GM06990 (cell line): ENCODE measurements around the gene TM9SF1.

Experiments used
- DNase-seq: peaks from one replicate; pipeline ENCODE4 v3.0.0-alpha.2; 2011; ENCODE audit not compliant: insufficient read length; ENCODE audit errors: extremely low read depth
- H3K27me3 ChIP-seq: replicated peaks from 2 replicates; pipeline ENCODE4 v1.6.0; 2011; ENCODE audit warnings: low read length; ENCODE audit not compliant: control insufficient read depth, insufficient read depth
- H3K36me3 ChIP-seq: 2 replicates; pipeline ENCODE4 v1.5.1; 2011; ENCODE audit warnings: low read length; ENCODE audit not compliant: control insufficient read depth, insufficient read depth
- H3K4me3 ChIP-seq: replicated peaks from 2 replicates; pipeline ENCODE4 v1.5.1; 2011; ENCODE audit warnings: low read depth, mild to moderate bottlenecking, control low read depth, low read length
- TF ChIP-seq, protein P1 (sequence below): IDR thresholded peaks from 2 replicates; pipeline ENCODE4 v1.5.1; 2011; ENCODE audit warnings: low read length, control low read depth, mild to moderate bottlenecking, inconsistent platforms; ENCODE audit not compliant: insufficient read depth, poor library complexity, severe bottlenecking

Gene TM9SF1

DNA sequence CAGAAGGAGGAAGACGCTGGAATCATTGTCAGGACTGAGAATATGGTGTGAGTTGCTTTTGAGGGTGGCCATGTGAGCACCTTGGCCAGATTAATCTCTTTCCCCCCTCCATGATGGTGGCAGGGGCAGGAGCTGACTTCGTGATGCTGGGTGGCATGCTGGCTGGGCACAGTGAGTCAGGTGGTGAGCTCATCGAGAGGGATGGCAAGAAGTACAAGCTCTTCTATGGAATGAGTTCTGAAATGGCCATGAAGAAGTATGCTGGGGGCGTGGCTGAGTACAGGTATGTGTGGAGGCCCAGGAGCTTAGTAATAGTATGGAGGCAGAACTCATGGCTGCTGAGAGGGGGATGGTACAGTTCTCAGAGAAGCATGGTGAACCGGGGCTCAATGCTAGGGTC lies 42.9 kb upstream of the TM9SF1 start:
- TF ChIP-seq, protein P1, sequence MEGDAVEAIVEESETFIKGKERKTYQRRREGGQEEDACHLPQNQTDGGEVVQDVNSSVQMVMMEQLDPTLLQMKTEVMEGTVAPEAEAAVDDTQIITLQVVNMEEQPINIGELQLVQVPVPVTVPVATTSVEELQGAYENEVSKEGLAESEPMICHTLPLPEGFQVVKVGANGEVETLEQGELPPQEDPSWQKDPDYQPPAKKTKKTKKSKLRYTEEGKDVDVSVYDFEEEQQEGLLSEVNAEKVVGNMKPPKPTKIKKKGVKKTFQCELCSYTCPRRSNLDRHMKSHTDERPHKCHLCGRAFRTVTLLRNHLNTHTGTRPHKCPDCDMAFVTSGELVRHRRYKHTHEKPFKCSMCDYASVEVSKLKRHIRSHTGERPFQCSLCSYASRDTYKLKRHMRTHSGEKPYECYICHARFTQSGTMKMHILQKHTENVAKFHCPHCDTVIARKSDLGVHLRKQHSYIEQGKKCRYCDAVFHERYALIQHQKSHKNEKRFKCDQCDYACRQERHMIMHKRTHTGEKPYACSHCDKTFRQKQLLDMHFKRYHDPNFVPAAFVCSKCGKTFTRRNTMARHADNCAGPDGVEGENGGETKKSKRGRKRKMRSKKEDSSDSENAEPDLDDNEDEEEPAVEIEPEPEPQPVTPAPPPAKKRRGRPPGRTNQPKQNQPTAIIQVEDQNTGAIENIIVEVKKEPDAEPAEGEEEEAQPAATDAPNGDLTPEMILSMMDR = no peak
- Histone ChIP-seq H3K36me3 (peaks cover 46% of the 10 kb centered on the region), H3K27me3 (no peaks in the 10 kb centered on the region), H3K4me3 (no peak overlapping the region)
- no peak for DNase-seq

DNA sequence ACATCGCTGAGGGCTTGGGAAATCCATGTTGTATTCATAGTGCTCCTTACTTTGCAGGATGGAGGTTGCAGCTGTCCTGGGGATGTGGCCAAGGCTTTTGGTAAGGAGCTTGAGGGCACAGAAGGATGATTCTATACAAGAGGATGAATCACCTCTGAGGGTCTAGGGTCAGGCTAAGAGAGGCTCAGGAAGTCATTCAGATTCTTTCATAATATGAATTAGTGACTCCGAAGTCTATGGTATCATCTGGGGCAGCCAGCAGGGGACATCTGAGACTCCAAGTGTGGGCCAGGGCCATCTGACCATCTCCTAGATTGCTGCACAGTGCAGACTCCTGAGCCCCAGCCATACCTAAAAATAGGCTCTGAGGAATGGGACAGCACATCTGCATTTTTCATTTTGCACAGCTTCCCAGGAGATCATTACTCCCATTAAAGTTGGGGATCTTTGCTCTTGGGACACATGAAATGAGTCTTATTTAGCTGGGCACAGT lies 42.3 kb upstream of the TM9SF1 start:
- H3K36me3 ChIP-seq = peaks cover 46% of the 10 kb centered on the region
- TF ChIP-seq, protein P1 = no peak
- no peaks in the 10 kb centered on the region for H3K27me3 ChIP-seq
- no peak for DNase-seq
- no peak overlapping the region for H3K4me3 ChIP-seq

DNA sequence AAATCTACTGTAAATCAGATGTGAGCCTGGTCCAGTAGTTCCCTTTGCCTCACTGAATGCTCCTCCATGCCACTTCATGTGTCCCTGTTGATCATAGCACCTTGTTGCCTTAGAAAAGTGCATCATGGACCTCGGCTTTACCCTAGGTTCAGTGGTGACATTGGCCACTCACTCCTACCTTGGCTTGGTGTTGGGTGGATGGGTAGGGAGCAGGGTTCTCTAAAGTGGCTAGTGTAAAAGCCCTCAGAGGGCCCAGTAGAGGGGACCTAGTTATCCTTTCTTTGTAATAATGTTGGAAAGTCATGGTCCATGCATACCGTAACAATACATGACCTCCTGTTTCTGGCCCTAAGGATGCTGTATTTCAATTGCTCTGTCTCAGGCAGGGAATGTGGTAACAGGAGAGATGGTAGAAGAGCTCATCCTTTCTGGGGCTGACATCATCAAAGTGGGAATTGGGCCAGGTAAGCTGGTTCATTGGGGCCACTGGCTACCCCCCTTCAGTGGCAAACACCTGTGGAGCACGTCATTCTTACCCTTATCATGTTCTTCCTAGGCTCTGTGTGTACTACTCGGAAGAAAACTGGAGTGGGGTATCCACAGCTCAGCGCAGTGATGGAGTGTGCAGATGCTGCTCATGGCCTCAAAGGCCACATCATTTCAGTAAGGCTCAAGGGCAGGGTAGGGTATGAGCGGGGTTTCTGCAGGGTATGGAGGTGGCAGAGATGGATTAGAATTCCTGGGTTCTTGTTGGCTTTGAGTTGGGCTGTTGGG lies 41.6 kb upstream of the TM9SF1 start:
- no peak for DNase-seq
- Histone ChIP-seq H3K36me3 (peaks cover 46% of the 10 kb centered on the region), H3K27me3 (no peaks in the 10 kb centered on the region), H3K4me3 (no peak overlapping the region)
- TF ChIP-seq, protein P1 = no peak

DNA sequence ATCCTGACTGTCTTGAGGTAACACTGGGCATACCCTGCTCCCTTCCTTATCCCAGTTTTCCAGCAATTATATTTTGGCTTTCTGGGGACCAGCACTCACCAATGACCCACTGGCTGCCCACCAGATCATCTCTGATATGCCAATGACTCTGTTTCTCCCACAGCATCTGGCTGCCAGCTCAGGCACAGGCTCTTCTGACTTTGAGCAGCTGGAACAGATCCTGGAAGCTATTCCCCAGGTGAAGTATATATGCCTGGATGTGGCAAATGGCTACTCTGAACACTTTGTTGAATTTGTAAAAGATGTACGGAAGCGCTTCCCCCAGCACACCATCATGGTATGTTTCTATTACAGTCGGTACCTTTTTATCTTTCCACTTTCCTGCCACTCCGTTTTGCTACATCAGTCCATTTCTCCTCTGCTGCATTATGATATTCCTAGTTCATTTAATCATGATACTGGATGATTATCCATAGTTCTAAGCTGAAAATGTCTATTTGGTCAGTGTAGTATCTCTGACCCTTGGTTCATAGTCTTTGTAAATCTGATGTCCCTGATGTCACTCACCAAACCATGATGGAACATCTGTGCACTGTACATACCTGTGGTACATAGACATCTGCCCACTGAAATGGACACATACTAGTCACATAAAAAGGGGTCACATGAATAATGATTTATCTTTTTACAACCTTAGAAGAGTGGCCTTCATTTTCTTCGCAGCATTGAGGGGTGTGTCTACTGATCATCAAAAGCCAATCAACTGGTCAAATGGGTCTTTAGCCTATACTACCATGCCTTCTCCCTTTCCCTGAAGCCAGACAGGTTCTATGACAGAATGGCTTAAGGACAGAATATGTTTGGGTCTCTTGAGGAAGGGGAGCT lies 40.8 kb upstream of the TM9SF1 start:
- Histone ChIP-seq H3K4me3 (no peak overlapping the region), H3K27me3 (no peaks in the 10 kb centered on the region), H3K36me3 (peaks cover 45% of the 10 kb centered on the region)
- DNase-seq = no peak
- TF ChIP-seq, protein P1 = no peak

DNA sequence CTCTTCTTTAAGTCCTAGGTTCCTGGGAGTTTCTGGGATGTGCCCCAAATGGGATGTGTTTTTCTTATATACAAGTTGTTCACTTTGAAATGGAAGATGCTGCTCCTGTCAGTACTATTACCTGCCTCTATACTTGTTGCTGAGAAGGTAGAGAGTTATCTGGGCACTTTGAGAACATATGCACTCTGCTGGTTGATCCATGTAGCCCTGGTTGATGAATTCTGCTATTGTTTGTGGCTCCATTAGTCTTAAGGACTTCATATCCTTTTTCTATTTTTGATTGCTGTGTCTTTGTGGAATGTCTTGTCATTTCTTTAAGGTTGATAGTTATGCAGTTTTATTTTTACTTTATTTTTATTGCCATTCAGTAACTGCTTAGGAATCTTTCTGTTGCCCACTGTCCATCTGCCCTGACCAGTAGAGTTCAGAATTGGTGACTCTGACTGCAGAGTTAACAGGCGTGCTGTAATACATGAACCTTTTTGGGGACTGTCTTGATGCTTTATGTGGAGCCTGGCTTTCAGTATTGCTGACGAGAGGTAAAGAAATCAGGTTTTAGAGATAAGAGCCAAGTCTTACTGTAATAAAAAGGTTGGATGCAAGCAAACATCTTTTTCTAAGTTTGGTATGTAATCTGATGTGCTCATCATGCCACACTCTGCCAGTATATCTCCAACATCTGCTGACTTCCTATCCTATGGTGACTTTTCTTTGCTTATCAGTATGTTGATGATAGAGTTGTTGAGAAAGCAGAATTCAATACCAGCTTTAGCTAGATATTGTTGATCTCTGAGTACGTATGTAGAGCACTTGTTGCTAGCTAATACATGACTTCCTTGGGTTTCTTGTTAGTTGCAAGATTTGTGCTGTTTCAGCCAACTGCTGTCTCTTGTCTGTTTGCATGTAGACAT lies 39.1 kb upstream of the TM9SF1 start:
- TF ChIP-seq, protein P1 = no peak
- H3K27me3 ChIP-seq = no peaks in the 10 kb centered on the region
- no peak overlapping the region for H3K4me3 ChIP-seq
- H3K36me3 ChIP-seq = peaks cover 31% of the 10 kb centered on the region
- no peak for DNase-seq
